Ishikawa (cell line): ENCODE results near the gene ARFGAP3.

Source experiments
- CEBPB ChIP-seq: IDR thresholded peaks from 2 replicates; pipeline ENCODE4 v1.6.1; 2012
- EGR1 ChIP-seq: IDR thresholded peaks from 2 replicates; pipeline ENCODE4 v1.6.1; 2012
- EP300 ChIP-seq: IDR thresholded peaks from 2 replicates; pipeline ENCODE4 v1.6.1; 2012; ENCODE audit warnings: borderline replicate concordance
- FOXM1 ChIP-seq: IDR thresholded peaks from 2 replicates; pipeline ENCODE4 v1.6.1; 2012; ENCODE audit warnings: low read depth, borderline replicate concordance
- MAX ChIP-seq: IDR thresholded peaks from 2 replicates; pipeline ENCODE4 v1.6.1; 2012
- RAD21 ChIP-seq: IDR thresholded peaks from 2 replicates; pipeline ENCODE4 v1.6.1; 2012; ENCODE audit warnings: low read depth
- TCF12 ChIP-seq: IDR thresholded peaks from 2 replicates; pipeline ENCODE4 v1.6.1; 2012; ENCODE audit warnings: low read depth
- TEAD4 ChIP-seq: IDR thresholded peaks from 2 replicates; pipeline ENCODE4 v1.6.1; 2012
- USF1 ChIP-seq: IDR thresholded peaks from 2 replicates; pipeline ENCODE4 v1.6.1; 2012
- YY1 ChIP-seq: IDR thresholded peaks from 2 replicates; pipeline ENCODE4 v1.6.1; 2012; ENCODE audit warnings: low read depth

- TF ChIP-seq RAD21 (no peak), USF1 (no peak), YY1 (no peak), CEBPB (no peak), EP300 (no peak), TEAD4 (no peak), MAX (no peak), TCF12 (no peak), EGR1 (no peak), FOXM1 (no peak)
Measured at GRCh38 chr22:42863349-42863961, 6.4 kb upstream of the ARFGAP3 start.
